GM13977 (cell line): ENCODE measurements around the gene GNB1L.

Experiments
- DNase-seq: peaks from one replicate; pipeline ENCODE4 v3.0.0; 2012; ENCODE audit warnings: low spot score
- CTCF ChIP-seq: IDR thresholded peaks from 2 replicates; pipeline ENCODE4 v1.5.1; 2012; ENCODE audit warnings: mild to moderate bottlenecking, control low read depth; ENCODE audit not compliant: insufficient read depth; ENCODE audit errors: extremely low read depth, missing control alignments
- in situ Hi-C: fragments of 300-500 bp; cut with MboI; formaldehyde crosslinking; loops from one replicate; pipeline ENCODE4 v1.12.0; 2022; ENCODE audit warnings: low sequenced_read_pairs, low pct_unique_long_range_greater_than_20kb, mixed read lengths, inconsistent platforms; ENCODE audit not compliant: unreplicated experiment

Gene GNB1L

GRCh38 chr22:19859861-19860510 lies 5.3 kb upstream of the GNB1L start:
- DNase-seq, result no peak
- TF ChIP-seq CTCF, result no peak
- in situ Hi-C loops, result loop anchor here (25.0 kb wide), 1 partner anchor 102 kb away; no protein-coding TSS in a partner anchor

GRCh38 chr22:19857382-19857781 lies 2.7 kb upstream of the GNB1L start:
- no peak for TF ChIP-seq CTCF
- in situ Hi-C loops, result loop anchor here (25.0 kb wide), 1 partner anchor 105 kb away; no protein-coding TSS in a partner anchor
- DNase-seq, result no peak

- in situ Hi-C loops, result loop anchor here (25.0 kb wide), 1 partner anchor 107 kb away; no protein-coding TSS in a partner anchor
- TF ChIP-seq CTCF, result no peak
- DNase-seq, result peak; percentile 71
Observed at GRCh38 chr22:19855504-19856409, 1.1 kb upstream of the GNB1L start.

GRCh38 chr22:19853879-19854777 lies 546 bp downstream of the GNB1L start:
- in situ Hi-C loops, result loop anchor here (25.0 kb wide), 1 partner anchor 108 kb away; no protein-coding TSS in a partner anchor
- TF ChIP-seq CTCF, result no peak
- peak; percentile 44 for DNase-seq

GRCh38 chr22:19853058-19853878 lies 1.4 kb downstream of the GNB1L start:
- in situ Hi-C loops, result loop anchor here (25.0 kb wide), 1 partner anchor 109 kb away; no protein-coding TSS in a partner anchor
- TF ChIP-seq CTCF, result no peak
- peak; percentile 14 for DNase-seq
